Liver (tissue), 9 donors: ENCODE data around the gene KRT25. TPM values are rescaled to one million over a fixed set of nuclear protein-coding genes. Genes with fewer than 3 reads are reported as not detected.

Experiments
- DNase-seq: peaks from one replicate; pipeline ENCODE4 v3.0.0-alpha.2; 2017; ENCODE audit warnings: low spot score
- H3K27ac ChIP-seq, 2 donors: one replicate each; pipeline ENCODE4 v1.7.0; 2013; ENCODE audit warnings: inconsistent platforms in 2 of 2, low read length in 2 of 2, control low read depth in 1 of 2, low read depth in 1 of 2, mild to moderate bottlenecking in 1 of 2
- H3K27me3 ChIP-seq, 4 donors: one replicate each; pipeline versions ENCODE4 v1.6.1 to v1.7.0; 2013; ENCODE audit warnings: low read length in 3 of 4, inconsistent platforms in 1 of 4, mild to moderate bottlenecking in 1 of 4, moderate library complexity in 1 of 4; ENCODE audit not compliant: control insufficient read depth in 4 of 4, insufficient read depth in 4 of 4
- H3K36me3 ChIP-seq, 4 donors: one replicate each; pipeline versions ENCODE4 v1.6.1 to v1.7.0; 2013; ENCODE audit warnings: low read length in 3 of 4, mild to moderate bottlenecking in 3 of 4, low read depth in 1 of 4, moderate library complexity in 1 of 4; ENCODE audit not compliant: control insufficient read depth in 4 of 4, insufficient read depth in 3 of 4
- H3K4me1 ChIP-seq, 4 donors: one replicate each; pipeline versions ENCODE4 v1.6.1 to v1.7.0; 2013; ENCODE audit warnings: low read length in 3 of 4, mild to moderate bottlenecking in 3 of 4, moderate library complexity in 1 of 4; ENCODE audit not compliant: control insufficient read depth in 4 of 4, insufficient read depth in 4 of 4
- H3K4me3 ChIP-seq, 3 donors: one replicate each; pipeline versions ENCODE4 v1.6.1 to v1.7.0; 2013; ENCODE audit warnings: low read length in 3 of 3, control low read depth in 1 of 3, low read depth in 1 of 3, mild to moderate bottlenecking in 1 of 3
- H3K9ac ChIP-seq, 2 donors: one replicate each; pipeline ENCODE4 v1.7.0; 2013; ENCODE audit warnings: low read length in 2 of 2, mild to moderate bottlenecking in 2 of 2, moderate library complexity in 2 of 2, control low read depth in 1 of 2, low read depth in 1 of 2
- H3K9me3 ChIP-seq, 4 donors: one replicate each; pipeline versions ENCODE4 v1.6.1 to v1.7.0; 2013; ENCODE audit warnings: low read length in 3 of 4; ENCODE audit not compliant: control insufficient read depth in 4 of 4
- ATF3 ChIP-seq: IDR thresholded peaks from 2 replicates; pipeline ENCODE4 v1.6.1; 2016; ENCODE audit warnings: antibody characterized with exemption
- CTCF ChIP-seq: fragments of 150-350 bp; IDR thresholded peaks from 2 replicates; pipeline ENCODE4 v1.5.1; 2017; ENCODE audit warnings: improper control_type of control experiment, low read depth, low read length; ENCODE audit not compliant: missing input control
- EGR1 ChIP-seq, 2 donors: IDR thresholded peaks; 2 replicates each; pipeline ENCODE4 v1.6.1; 2016 to 2018; ENCODE audit warnings: antibody characterized with exemption in 2 of 2, low read depth in 2 of 2
- FOXA1 ChIP-seq: IDR thresholded peaks from 2 replicates; pipeline ENCODE4 v1.6.1; 2016; ENCODE audit warnings: antibody characterized with exemption
- FOXA2 ChIP-seq: IDR thresholded peaks from 2 replicates; pipeline ENCODE4 v1.6.1; 2016; ENCODE audit warnings: antibody characterized with exemption
- GABPA ChIP-seq, 2 donors: IDR thresholded peaks in 1 of 2; conservative IDR thresholded peaks in 1 of 2; 2 replicates each; pipeline ENCODE4 v1.6.1; 2016; ENCODE audit warnings: antibody characterized with exemption in 2 of 2, mild to moderate bottlenecking in 1 of 2, moderate library complexity in 1 of 2
- HNF4A ChIP-seq, 2 donors: conservative IDR thresholded peaks; 2 replicates each; pipeline ENCODE4 v1.6.1; 2016; ENCODE audit warnings: antibody characterized with exemption in 2 of 2, mild to moderate bottlenecking in 2 of 2
- HNF4G ChIP-seq: IDR thresholded peaks from 2 replicates; pipeline ENCODE4 v1.6.1; 2016; ENCODE audit warnings: antibody characterized with exemption
- JUND ChIP-seq, 2 donors: IDR thresholded peaks; 2 replicates each; pipeline ENCODE4 v1.6.1; 2016; ENCODE audit warnings: antibody characterized with exemption in 2 of 2
- MAX ChIP-seq: IDR thresholded peaks from 2 replicates; pipeline ENCODE4 v1.6.1; 2016; ENCODE audit warnings: antibody characterized with exemption
- NR2F2 ChIP-seq: IDR thresholded peaks from 2 replicates; pipeline ENCODE4 v1.6.1; 2016; ENCODE audit warnings: antibody characterized with exemption
- RAD21 ChIP-seq, 2 donors: IDR thresholded peaks; 2 replicates each; pipeline ENCODE4 v1.6.1; 2016; ENCODE audit warnings: antibody characterized with exemption in 2 of 2, mild to moderate bottlenecking in 2 of 2
- REST ChIP-seq: IDR thresholded peaks from 2 replicates; pipeline ENCODE4 v1.6.1; 2016; ENCODE audit warnings: antibody characterized with exemption, mild to moderate bottlenecking
- RXRA ChIP-seq, 2 donors: IDR thresholded peaks; 2 replicates each; pipeline ENCODE4 v1.6.1; 2017 to 2018; ENCODE audit warnings: antibody characterized with exemption in 2 of 2, mild to moderate bottlenecking in 1 of 2
- SP1 ChIP-seq: IDR thresholded peaks from 2 replicates; pipeline ENCODE4 v1.6.1; 2018; ENCODE audit warnings: antibody characterized with exemption, mild to moderate bottlenecking
- TAF1 ChIP-seq: conservative IDR thresholded peaks from 2 replicates; pipeline ENCODE4 v1.6.1; 2016; ENCODE audit warnings: antibody characterized with exemption, mild to moderate bottlenecking
- YY1 ChIP-seq: IDR thresholded peaks from 2 replicates; pipeline ENCODE4 v1.6.1; 2016; ENCODE audit warnings: antibody characterized with exemption, mild to moderate bottlenecking
- ZBTB33 ChIP-seq: IDR thresholded peaks from 2 replicates; pipeline ENCODE4 v1.6.1; 2016; ENCODE audit warnings: antibody characterized with exemption
- WGBS: extraction: QIAGEN DNeasy Blood & Tissue Kit; methylation state at CpG from one replicate; pipeline ENCODE4 v1.1.7; 2013; 5-methylcytosine and 5-hydroxymethylcytosine counted together
- polyA plus RNA-seq, 2 donors: library from polyadenylated mRNA; stranded (reverse) in 1 of 2; unstranded in 1 of 2; fragments of 200-250 nt in 1 of 2; fragments of >200 nt in 1 of 2; fragmentation: Nextera tagmentation in 1 of 2; extraction: Ambion mirVana in 1 of 2; gene quantifications; one replicate each; pipeline versions ENCODE4 v1.2.1 to v1.2.3, GENCODE V29; 2013 to 2015
- total RNA-seq, 2 donors: library from RNA; depleted of rRNA; stranded (reverse); fragments of >200 nt; gene quantifications; one replicate each; pipeline ENCODE4 v1.2.3, GENCODE V29; 2014
- donor health status: healthy.
- donor health status: healthy.
- donor health status: healthy.
- donor health status: healthy.
- donor health status: healthy.

Gene KRT25
- total and polyA plus RNA-seq, 4 donors: not detected

- peaks cover 0 to 5% (median 3%) of the 10 kb centered on the region in 4 donors for H3K4me1 ChIP-seq
- no peaks in the 10 kb centered on the region for H3K9me3 ChIP-seq
- H3K27ac ChIP-seq: no peak within 1 kb of the TSS
- WGBS: 94% methylated on average over 4 of the region's 4 CpGs
- TF ChIP-seq MAX (no peak), RXRA (IDR thresholded peaks at IDR 0.05) (no peak), TAF1 (no peak)
- no peak for DNase-seq
- no peak within 1 kb of the TSS for H3K4me3 ChIP-seq
- no peak within 1 kb of the TSS for H3K9ac ChIP-seq
- H3K27me3 ChIP-seq: peaks cover 0 to 10% (median 2%) of the 10 kb centered on the region in 4 donors
- no peaks in the 10 kb centered on the region for H3K36me3 ChIP-seq
These were observed 27.3 kb upstream of the KRT25 start, which contains the start of gene KRT27 for GRCh38 chr17:40782450-40782849. TSS of gene KRT27 (minus strand) at chr17:40782550. CDS start at chr17:40782493, 57 bp downstream.

GRCh38 chr17:40779181-40779909, 24.2 kb upstream of the KRT25 start:
- TF ChIP-seq FOXA1 (no peak), CTCF (no peak), SP1 (no peak), JUND (IDR thresholded peaks at IDR 0.05) (no peak), FOXA2 (no peak), GABPA (IDR thresholded peaks at IDR 0.05 in 1 of 2, conservative IDR thresholded peaks at IDR 0.05 in 1 of 2) (no peak), RXRA (IDR thresholded peaks at IDR 0.05) (no peak), EGR1 (IDR thresholded peaks at IDR 0.05; ENCODE audit: low read depth in 2 of 2) (no peak), ZBTB33 (no peak), NR2F2 (no peak), YY1 (no peak), RAD21 (IDR thresholded peaks at IDR 0.05) (no peak), MAX (no peak), TAF1 (no peak), ATF3 (no peak), REST (no peak), HNF4G (no peak), HNF4A (conservative IDR thresholded peaks at IDR 0.05) (no peak)
- Histone ChIP-seq H3K27ac (no peak overlapping the region), H3K27me3 (peaks cover 0 to 15% (median 2%) of the 10 kb centered on the region in 4 donors), H3K4me3 (no peak overlapping the region), H3K9me3 (no peaks in the 10 kb centered on the region), H3K36me3 (no peaks in the 10 kb centered on the region), H3K9ac (no peak overlapping the region), H3K4me1 (peaks cover 0 to 4% (median 2%) of the 10 kb centered on the region in 4 donors)
- WGBS: 29% methylated on average over 37 of the region's 37 CpGs
- DNase-seq: no peak
